OCI-LY3 (cell line): ENCODE data around the gene ELK1.

Experiments used
- H2AFZ ChIP-seq: fragments of 200-600, 300-600 bp; shearing (Covaris generic); 2 replicates; pipeline ENCODE4 v1.6.0; 2014; ENCODE audit warnings: antibody characterized with exemption, low read depth, low read length
- H3K27ac ChIP-seq: fragments of 200-600, 300-600 bp; sonication (generic); 2 replicates; pipeline ENCODE4 v1.5.1; 2014; ENCODE audit warnings: mild to moderate bottlenecking, low read length, moderate library complexity, mixed read lengths
- H3K27me3 ChIP-seq: fragments of 200-600, 300-600 bp; sonication (generic); 2 replicates; pipeline ENCODE4 v1.6.1; 2014; ENCODE audit warnings: low read depth, low read length, mixed read lengths
- H3K36me3 ChIP-seq: fragments of 200-600, 300-600 bp; sonication (generic); replicated peaks from 2 replicates; pipeline ENCODE3; 2014; ENCODE audit warnings: low read depth, low read length, mixed read lengths
- H3K4me1 ChIP-seq: fragments of 300-600, 200-600 bp; sonication (generic); 2 replicates; pipeline ENCODE4 v1.6.1; 2014; ENCODE audit warnings: low read length, mixed read lengths
- H3K4me2 ChIP-seq: fragments of 200-600, 300-600 bp; sonication (generic); 2 replicates; pipeline ENCODE4 v1.6.1; 2014; ENCODE audit warnings: low read length, mixed read lengths
- H3K4me3 ChIP-seq: fragments of 300-600, 200-600 bp; sonication (generic); 2 replicates; pipeline ENCODE4 v1.5.1; 2014; ENCODE audit warnings: antibody characterized with exemption, mild to moderate bottlenecking, low read length, moderate library complexity
- H3K79me2 ChIP-seq: fragments of 300-600, 200-600 bp; shearing (Covaris generic); 2 replicates; pipeline ENCODE4 v1.6.1; 2014; ENCODE audit warnings: mild to moderate bottlenecking, low read length, mixed read lengths
- H3K9ac ChIP-seq: fragments of 300-600, 200-600 bp; shearing (Covaris generic); 2 replicates; pipeline ENCODE4 v1.6.0; 2014; ENCODE audit warnings: mild to moderate bottlenecking, low read length, moderate library complexity
- H3K9me3 ChIP-seq: fragments of 200-600, 300-600 bp; shearing (Covaris generic); 2 replicates; pipeline ENCODE4 v1.6.1; 2014; ENCODE audit warnings: low read length, mixed read lengths; ENCODE audit not compliant: insufficient read depth
- H4K20me1 ChIP-seq: fragments of 200-600, 300-600 bp; sonication (generic); 2 replicates; pipeline ENCODE4 v1.6.1; 2016; ENCODE audit warnings: low read length, mixed read lengths; ENCODE audit not compliant: insufficient read depth
- CTCF ChIP-seq: fragments of 200-600, 300-600 bp; sonication (generic); IDR thresholded peaks from 2 replicates; pipeline ENCODE4 v1.5.1; 2014; ENCODE audit warnings: antibody characterized with exemption, low read length, low read depth
- EZH2phosphoT487 ChIP-seq: fragments of 200-600 bp; shearing (Covaris generic); IDR thresholded peaks from 2 replicates; pipeline ENCODE4 v1.6.1; 2018; ENCODE audit warnings: antibody characterized with exemption, mixed run types, low read depth

The ELK1 gene

GRCh38 chrX:47618923-47619485 lies 31.4 kb downstream of the ELK1 start:
- H3K4me3 ChIP-seq, result peak overlapping the region; percentile 80
- peak overlapping the region; percentile 76 for H3K4me2 ChIP-seq

GRCh38 chrX:47614618-47615017 lies 35.7 kb downstream of the ELK1 start:
- no peak overlapping the region for H3K4me2 ChIP-seq
- H3K4me3 ChIP-seq, result no peak overlapping the region
- H3K36me3 ChIP-seq, result no peaks in the 10 kb centered on the region
- no peaks in the 10 kb centered on the region for H3K9me3 ChIP-seq
- H3K27me3 ChIP-seq, result no peaks in the 10 kb centered on the region
- TF ChIP-seq EZH2phosphoT487 (no peak), CTCF (no peak)
- no peak overlapping the region for H3K9ac ChIP-seq
- no peak overlapping the region for H2AFZ ChIP-seq
- H4K20me1 ChIP-seq, result no peaks in the 10 kb centered on the region
- H3K4me1 ChIP-seq, result no peaks in the 10 kb centered on the region
- H3K27ac ChIP-seq, result no peak overlapping the region
- H3K79me2 ChIP-seq, result no peaks in the 10 kb centered on the region

More at GRCh38 chrX:47618923-47619485, 31.4 kb downstream of the ELK1 start:
- no peaks in the 10 kb centered on the region for H3K9me3 ChIP-seq
- H2AFZ ChIP-seq, result no peak overlapping the region
- H3K9ac ChIP-seq, result no peak overlapping the region
- H3K27ac ChIP-seq, result no peak overlapping the region
- no peaks in the 10 kb centered on the region for H3K79me2 ChIP-seq
- H4K20me1 ChIP-seq, result peaks cover 3% of the 10 kb centered on the region; the same call in 1 of the 2 replicates
- H3K36me3 ChIP-seq, result no peaks in the 10 kb centered on the region
- H3K27me3 ChIP-seq, result no peaks in the 10 kb centered on the region
- no peak for TF ChIP-seq EZH2phosphoT487
- no peak for TF ChIP-seq CTCF
- no peaks in the 10 kb centered on the region for H3K4me1 ChIP-seq

- Histone ChIP-seq H3K4me2 (no peak overlapping the region), H3K36me3 (no peaks in the 10 kb centered on the region), H3K9ac (no peak overlapping the region), H3K4me1 (no peaks in the 10 kb centered on the region), H3K79me2 (no peaks in the 10 kb centered on the region), H3K27me3 (no peaks in the 10 kb centered on the region), H3K4me3 (no peak overlapping the region), H3K27ac (no peak overlapping the region), H4K20me1 (no peaks in the 10 kb centered on the region), H2AFZ (no peak overlapping the region), H3K9me3 (no peaks in the 10 kb centered on the region)
- TF ChIP-seq CTCF (no peak), EZH2phosphoT487 (no peak)
These were observed 37.3 kb downstream of the ELK1 start for GRCh38 chrX:47613082-47613481.

- H3K27ac ChIP-seq, result no peak overlapping the region
These were observed 37.9 kb downstream of the ELK1 start for GRCh38 chrX:47612418-47612817.

More at GRCh38 chrX:47612418-47612817, 37.9 kb downstream of the ELK1 start:
- H3K27me3 ChIP-seq, result no peaks in the 10 kb centered on the region
- H2AFZ ChIP-seq, result no peak overlapping the region
- H3K36me3 ChIP-seq, result no peaks in the 10 kb centered on the region
- no peaks in the 10 kb centered on the region for H3K9me3 ChIP-seq
- no peaks in the 10 kb centered on the region for H3K79me2 ChIP-seq
- H3K4me2 ChIP-seq, result no peak overlapping the region
- no peak overlapping the region for H3K9ac ChIP-seq
- H3K4me1 ChIP-seq, result no peaks in the 10 kb centered on the region
- TF ChIP-seq CTCF (no peak), EZH2phosphoT487 (no peak)
- no peaks in the 10 kb centered on the region for H4K20me1 ChIP-seq
- H3K4me3 ChIP-seq, result no peak overlapping the region
